PC-3 (cell line): Measurements from ENCODE around the gene MOG. TPM values are rescaled to one million over a fixed set of nuclear protein-coding genes. Genes with fewer than 3 reads are reported as not detected.

Source experiments
- ATAC-seq: fragments of 200-7000 bp; cut with Tn5 transposase; 2 replicates; pipeline ENCODE4 v1.9.1; 2020; ENCODE audit warnings: mild to moderate bottlenecking, moderate library complexity
- BruUV-seq: library from RNA; stranded (reverse); fragments of 400-500 nt; replicated peaks from 2 replicates; lab custom pipeline; 2021; lab: Mats Ljungman, UMichigan
- CTCF ChIA-PET: fragments of 300-600 bp; sonication (Branson Sonifier 250); formaldehyde crosslinking; loops from one replicate; lab custom pipeline; 2022; ENCODE audit warnings: antibody characterized with exemption; lab: Charles Lee
- POLR2A ChIA-PET: fragments of 300-600 bp; sonication (Branson Sonifier 250); formaldehyde crosslinking; loops from one replicate; lab custom pipeline; 2022; ENCODE audit warnings: antibody characterized with exemption; ENCODE audit not compliant: unreplicated experiment; lab: Charles Lee
- DNase-seq: peaks from one replicate; pipeline ENCODE4 v3.0.0-alpha.2; 2015
- H2AFZ ChIP-seq: fragments of 300-600 bp; sonication (generic); 2 replicates; pipeline ENCODE4 v1.6.0; 2016; ENCODE audit warnings: antibody characterized with exemption, low read length
- H3F3A ChIP-seq: fragments of 300-600 bp; sonication (generic); one replicate; pipeline ENCODE4 v1.6.0; 2017; ENCODE audit warnings: antibody characterized with exemption, low read length, control low read depth, mild to moderate bottlenecking; ENCODE audit not compliant: unreplicated experiment
- H3K27ac ChIP-seq: fragments of 300-600 bp; sonication (generic); 2 replicates; pipeline ENCODE4 v1.5.1; 2016; ENCODE audit warnings: mild to moderate bottlenecking, low read length
- H3K27me3 ChIP-seq: fragments of 300-600 bp; sonication (generic); 2 replicates; pipeline ENCODE4 v1.6.1; 2016; ENCODE audit warnings: low read length, mixed read lengths
- H3K36me3 ChIP-seq: fragments of 300-600 bp; sonication (generic); 2 replicates; pipeline ENCODE4 v1.6.1; 2016; ENCODE audit warnings: low read depth, mixed run types, low read length, mixed read lengths
- H3K4me1 ChIP-seq: fragments of 300-600 bp; sonication (generic); 2 replicates; pipeline ENCODE4 v1.5.1; 2016; ENCODE audit warnings: low read length; ENCODE audit not compliant: insufficient read depth
- H3K4me2 ChIP-seq: fragments of 300-600 bp; sonication (generic); 2 replicates; pipeline ENCODE4 v1.6.0; 2016; ENCODE audit warnings: low read length
- H3K4me3 ChIP-seq: fragments of 300-600 bp; sonication (generic); 2 replicates; pipeline ENCODE4 v1.5.1; 2016; ENCODE audit warnings: mild to moderate bottlenecking, low read length, mixed read lengths
- H3K79me2 ChIP-seq: fragments of 300-600 bp; sonication (generic); 2 replicates; pipeline ENCODE4 v1.6.1; 2017; ENCODE audit warnings: low read length, mixed read lengths
- H3K9ac ChIP-seq: fragments of 300-600 bp; sonication (generic); 2 replicates; pipeline ENCODE4 v1.6.0; 2016; ENCODE audit warnings: mild to moderate bottlenecking, low read length
- H3K9me2 ChIP-seq: fragments of 300-600 bp; sonication (generic); replicated peaks from 2 replicates; pipeline ENCODE4 v1.6.1; 2016; ENCODE audit warnings: mixed run types, low read length, mixed read lengths
- H3K9me3 ChIP-seq: fragments of 300-600 bp; sonication (generic); 2 replicates; pipeline ENCODE4 v1.6.1; 2016; ENCODE audit warnings: low read length, mixed read lengths
- H4K20me1 ChIP-seq: fragments of 300-600 bp; sonication (generic); 2 replicates; pipeline ENCODE4 v1.6.1; 2016; ENCODE audit warnings: low read length, mixed read lengths
- EZH2phosphoT487 ChIP-seq: fragments of 300-600 bp; sonication (generic); IDR thresholded peaks from 2 replicates; pipeline ENCODE4 v1.6.1; 2018; ENCODE audit warnings: mild to moderate bottlenecking, antibody characterized with exemption, low read length, borderline replicate concordance
- intact Hi-C: fragments of 100-400 bp; cut with micrococcal nuclease; formaldehyde crosslinking; loops from 2 replicates; pipeline ENCODE4 v1.9.0; 2023
- total RNA-seq: library from RNA; depleted of rRNA; stranded (reverse); fragments of >200 nt; gene quantifications from 2 replicates; pipeline ENCODE4 v1.2.3, GENCODE V29; 2014
- TF ChIP-seq, protein P1 (sequence below): fragments of 300-600 bp; sonication (generic); conservative IDR thresholded peaks from 2 replicates; pipeline ENCODE4 v1.5.1; 2017; ENCODE audit warnings: antibody characterized with exemption, low read depth, mild to moderate bottlenecking, low read length

Gene MOG
- total RNA-seq, 1 experiment from 2014 or later: not detected

DNA sequence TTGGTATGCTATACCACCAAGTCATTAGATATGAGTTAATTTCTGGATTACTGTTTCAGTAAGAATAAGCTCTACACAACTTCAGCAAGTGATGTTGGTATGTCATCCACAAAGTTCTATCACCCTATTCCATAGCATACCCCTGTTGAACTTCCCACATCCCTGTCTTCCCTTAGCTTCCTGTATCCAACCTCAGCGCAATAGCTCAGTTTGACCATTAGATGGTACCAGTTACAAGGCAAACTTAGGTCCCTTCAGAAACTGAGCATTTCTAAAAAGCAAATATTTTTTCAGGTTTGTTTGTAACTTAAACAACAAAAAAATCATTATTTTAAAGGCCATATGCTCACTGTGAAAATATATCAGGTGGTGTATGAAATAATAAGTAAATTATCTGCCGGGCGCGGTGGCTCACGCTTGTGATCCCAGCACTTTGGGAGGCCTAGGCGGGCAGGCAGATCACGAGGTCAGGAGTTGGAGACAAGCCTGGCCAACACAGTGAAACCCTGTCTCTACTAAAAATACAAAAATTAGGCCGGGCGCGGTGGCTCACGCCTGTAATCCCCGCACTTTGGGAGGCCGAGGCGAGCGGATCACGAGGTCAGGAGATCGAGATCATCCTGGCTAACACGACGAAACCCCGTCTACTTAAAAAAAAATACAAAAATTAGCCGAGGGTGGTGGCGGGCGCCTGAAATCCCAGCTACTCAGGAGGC, 8.8 kb upstream of the MOG start:
- H3K27ac ChIP-seq: no peak overlapping the region
- ChIA-PET CTCF (interaction anchor here (0.6 to 1.7 kb wide), 9 partner anchors 8 to 726 kb away, joined by 3 to 24 read pairs (median 3); partner anchors contain the start of gene GABBR1), POLR2A (interaction anchor here (0.5 kb wide), 1 partner anchor 15 kb away, joined by 14 read pairs; the partner anchor contains the start of gene GABBR1)
- H3K36me3 ChIP-seq: no peaks in the 10 kb centered on the region
- H4K20me1 ChIP-seq: no peaks in the 10 kb centered on the region
- no TSS peak for BruUV-seq
- H3K9me2 ChIP-seq: no peaks in the 10 kb centered on the region
- intact Hi-C loops: loop anchor here (1.0 kb wide), 1 partner anchor 48 kb away; no protein-coding TSS in a partner anchor
- no peaks in the 10 kb centered on the region for H3K9me3 ChIP-seq
- H3K79me2 ChIP-seq: no peaks in the 10 kb centered on the region
- H3K4me3 ChIP-seq: no peak overlapping the region
- no peak overlapping the region for H3K9ac ChIP-seq
- no peaks in the 10 kb centered on the region; the same call in none of the 2 replicates for H3K4me1 ChIP-seq
- no peaks in the 10 kb centered on the region for H3K27me3 ChIP-seq
- no peak overlapping the region for H3K4me2 ChIP-seq
- peak; percentile 65 for DNase-seq
- TF ChIP-seq, protein P1, sequence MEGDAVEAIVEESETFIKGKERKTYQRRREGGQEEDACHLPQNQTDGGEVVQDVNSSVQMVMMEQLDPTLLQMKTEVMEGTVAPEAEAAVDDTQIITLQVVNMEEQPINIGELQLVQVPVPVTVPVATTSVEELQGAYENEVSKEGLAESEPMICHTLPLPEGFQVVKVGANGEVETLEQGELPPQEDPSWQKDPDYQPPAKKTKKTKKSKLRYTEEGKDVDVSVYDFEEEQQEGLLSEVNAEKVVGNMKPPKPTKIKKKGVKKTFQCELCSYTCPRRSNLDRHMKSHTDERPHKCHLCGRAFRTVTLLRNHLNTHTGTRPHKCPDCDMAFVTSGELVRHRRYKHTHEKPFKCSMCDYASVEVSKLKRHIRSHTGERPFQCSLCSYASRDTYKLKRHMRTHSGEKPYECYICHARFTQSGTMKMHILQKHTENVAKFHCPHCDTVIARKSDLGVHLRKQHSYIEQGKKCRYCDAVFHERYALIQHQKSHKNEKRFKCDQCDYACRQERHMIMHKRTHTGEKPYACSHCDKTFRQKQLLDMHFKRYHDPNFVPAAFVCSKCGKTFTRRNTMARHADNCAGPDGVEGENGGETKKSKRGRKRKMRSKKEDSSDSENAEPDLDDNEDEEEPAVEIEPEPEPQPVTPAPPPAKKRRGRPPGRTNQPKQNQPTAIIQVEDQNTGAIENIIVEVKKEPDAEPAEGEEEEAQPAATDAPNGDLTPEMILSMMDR: peak; percentile 80
- no peak for TF ChIP-seq EZH2phosphoT487
- no peak for ATAC-seq
- no peak overlapping the region for H2AFZ ChIP-seq
- H3F3A ChIP-seq: no peaks in the 10 kb centered on the region

DNA sequence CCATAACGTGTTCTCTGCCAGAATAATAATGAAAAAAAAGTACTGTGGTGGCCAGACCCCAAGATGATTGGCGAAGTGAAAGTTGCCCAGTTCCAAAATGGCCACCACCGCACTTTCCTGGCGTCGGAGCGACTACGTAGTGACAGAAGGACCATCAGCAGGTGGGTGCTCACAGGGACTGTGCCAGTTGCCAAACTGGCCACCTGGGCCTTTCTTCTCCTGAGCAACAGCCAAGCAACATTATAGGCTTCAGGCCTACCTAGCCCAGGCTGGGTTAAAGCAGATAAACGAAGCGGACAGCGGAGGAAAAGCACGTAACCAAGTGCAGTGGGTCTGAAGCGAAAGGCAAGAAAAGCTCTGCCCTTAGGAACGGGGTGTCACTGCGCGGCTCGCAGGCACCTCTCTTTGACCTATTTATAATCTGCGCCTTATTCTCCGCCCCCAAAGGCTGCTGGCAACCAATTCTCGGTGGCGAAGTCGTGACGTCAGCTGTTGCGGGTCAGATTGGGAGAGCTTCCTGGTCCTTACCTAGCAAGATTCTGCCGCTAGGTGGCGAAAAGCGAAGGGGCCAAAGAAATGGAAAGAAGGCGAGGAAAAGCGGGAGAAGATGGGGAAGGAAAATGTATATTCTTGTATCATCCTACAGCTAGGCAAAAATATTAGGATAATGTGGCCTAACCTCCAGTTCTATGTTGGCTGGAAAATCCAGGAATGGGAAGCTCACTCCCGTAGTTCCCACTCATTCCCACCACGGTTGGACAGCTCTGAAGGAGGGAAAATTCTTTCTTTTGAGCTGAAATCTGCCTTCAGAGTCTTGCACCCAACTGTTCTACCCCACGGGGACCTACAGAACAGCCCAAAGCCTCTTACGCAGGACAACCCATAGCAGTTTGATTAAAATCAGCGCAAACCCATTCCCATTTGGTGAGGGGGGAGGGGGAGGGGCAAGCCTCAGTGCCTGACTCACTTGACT, 6.9 kb upstream of the MOG start:
- DNase-seq: peak; percentile 99
- Histone ChIP-seq H3K27me3 (no peaks in the 10 kb centered on the region), H3K79me2 (no peaks in the 10 kb centered on the region), H3K27ac (no peak overlapping the region), H3K36me3 (no peaks in the 10 kb centered on the region), H3K9ac (peak overlapping the region; percentile 36), H3K4me1 (no peaks in the 10 kb centered on the region; the same call in none of the 2 replicates), H3F3A (no peaks in the 10 kb centered on the region), H3K4me3 (peak overlapping the region; percentile 72), H2AFZ (peak overlapping the region; percentile 90), H3K9me3 (no peaks in the 10 kb centered on the region), H3K9me2 (no peaks in the 10 kb centered on the region), H4K20me1 (no peaks in the 10 kb centered on the region), H3K4me2 (peak overlapping the region; percentile 91)
- CTCF ChIA-PET: interaction anchor here (0.5 to 2.1 kb wide), 13 partner anchors 8 to 1202 kb away, joined by 3 to 23 read pairs (median 4); partner anchors contain the start of gene GABBR1
- TSS peak; percentile 97 for BruUV-seq
- intact Hi-C loops: loop anchor here (1.0 to 5.0 kb wide), 3 partner anchors 17 to 187 kb away; partner anchors contain the start of gene GABBR1
- peak; percentile 94 for ATAC-seq
- TF ChIP-seq, protein P1: peak; percentile 90
- no peak for TF ChIP-seq EZH2phosphoT487
- POLR2A ChIA-PET: interaction anchor here (0.6 to 0.7 kb wide), 4 partner anchors 13 to 157 kb away, joined by 3 to 5 read pairs (median 3); no protein-coding TSS in a partner anchor
